H9 (cell line): ENCODE results near the gene ANKIB1. TPM values are rescaled to one million over a fixed set of nuclear protein-coding genes. Genes with fewer than 3 reads are reported as not detected.

Source experiments
- DNase-seq: peaks from one replicate; pipeline ENCODE4 v3.0.0-alpha.2; 2017
- H2AFZ ChIP-seq: one replicate; pipeline ENCODE4 v1.6.1; 2013; ENCODE audit warnings: mild to moderate bottlenecking, low read length, control low read depth, moderate library complexity
- H2AK5ac ChIP-seq: 2 replicates; pipeline ENCODE4 v1.6.1; 2013; ENCODE audit warnings: low read length, control low read depth, mixed read lengths; ENCODE audit not compliant: insufficient read length
- H2BK120ac ChIP-seq: one replicate; pipeline ENCODE4 v1.6.1; 2013; ENCODE audit warnings: low read depth, mild to moderate bottlenecking, low read length, control low read depth, inconsistent platforms; ENCODE audit not compliant: poor library complexity, severe bottlenecking
- H2BK12ac ChIP-seq: 2 replicates; pipeline ENCODE4 v1.6.1; 2013; ENCODE audit warnings: low read length, control low read depth, mixed read lengths, low read depth; ENCODE audit not compliant: insufficient read length
- H2BK15ac ChIP-seq: 2 replicates; pipeline ENCODE4 v1.6.1; 2013; ENCODE audit warnings: low read depth, low read length, control low read depth
- H2BK20ac ChIP-seq: one replicate; pipeline ENCODE4 v1.6.1; 2013; ENCODE audit warnings: low read depth, mild to moderate bottlenecking, low read length, control low read depth, inconsistent platforms; ENCODE audit not compliant: poor library complexity, severe bottlenecking
- H2BK5ac ChIP-seq: 2 replicates; pipeline ENCODE4 v1.6.1; 2013; ENCODE audit warnings: low read length, control low read depth, mixed read lengths; ENCODE audit not compliant: insufficient read length
- H3K14ac ChIP-seq: 2 replicates; pipeline ENCODE4 v1.6.1; 2013; ENCODE audit warnings: low read length, control low read depth; ENCODE audit not compliant: insufficient read depth
- H3K18ac ChIP-seq: 2 replicates; pipeline ENCODE4 v1.6.1; 2013; ENCODE audit warnings: low read depth, mild to moderate bottlenecking, mixed read lengths, low read length, control low read depth; ENCODE audit not compliant: insufficient read length
- H3K23ac ChIP-seq: 2 replicates; pipeline ENCODE4 v1.6.1; 2013; ENCODE audit warnings: low read length, control low read depth, mixed read lengths, low read depth; ENCODE audit not compliant: insufficient read length
- H3K23me2 ChIP-seq: 2 replicates; pipeline ENCODE4 v1.6.1; 2013; ENCODE audit warnings: low read depth, mild to moderate bottlenecking, mixed read lengths, low read length, control low read depth; ENCODE audit not compliant: insufficient read length, poor library complexity, severe bottlenecking
- H3K27ac ChIP-seq: 2 replicates; pipeline ENCODE4 v1.5.1; 2013; ENCODE audit warnings: low read length, control low read depth, mixed read lengths, low read depth; ENCODE audit not compliant: insufficient read length
- H3K27me3 ChIP-seq: 2 replicates; pipeline ENCODE4 v1.6.1; 2013; ENCODE audit warnings: low read length, control low read depth, inconsistent platforms; ENCODE audit not compliant: insufficient read depth
- H3K4ac ChIP-seq: 2 replicates; pipeline ENCODE4 v1.6.1; 2013; ENCODE audit warnings: low read depth, mild to moderate bottlenecking, control low read depth, inconsistent platforms, low read length, moderate library complexity
- H3K4me1 ChIP-seq: 2 replicates; pipeline ENCODE4 v1.6.1; 2013; ENCODE audit warnings: low read length, control low read depth, inconsistent platforms; ENCODE audit not compliant: insufficient read depth
- H3K4me2 ChIP-seq: 2 replicates; pipeline ENCODE4 v1.6.1; 2013; ENCODE audit warnings: low read length, control low read depth, mixed read lengths; ENCODE audit not compliant: insufficient read length, insufficient read depth
- H3K56ac ChIP-seq: 2 replicates; pipeline ENCODE4 v1.6.1; 2013; ENCODE audit warnings: low read depth, mild to moderate bottlenecking, mixed read lengths, low read length, control low read depth; ENCODE audit not compliant: insufficient read length
- H3K79me1 ChIP-seq: 2 replicates; pipeline ENCODE4 v1.6.1; 2013; ENCODE audit warnings: low read depth, mild to moderate bottlenecking, moderate library complexity, low read length, control low read depth, inconsistent platforms; ENCODE audit not compliant: insufficient read depth, poor library complexity, severe bottlenecking
- H3K79me2 ChIP-seq: 2 replicates; pipeline ENCODE4 v1.6.1; 2013; ENCODE audit warnings: low read length, control low read depth, inconsistent platforms; ENCODE audit not compliant: insufficient read depth
- H3K9ac ChIP-seq: 2 replicates; pipeline ENCODE4 v1.6.1; 2013; ENCODE audit warnings: low read length, control low read depth, mixed read lengths; ENCODE audit not compliant: insufficient read length; ENCODE audit errors: extremely low read depth
- H3K9me3 ChIP-seq: one replicate; pipeline ENCODE4 v1.6.1; 2013; ENCODE audit warnings: low read depth, low read length, inconsistent platforms; ENCODE audit not compliant: control insufficient read depth
- H3T11ph ChIP-seq: one replicate; pipeline ENCODE4 v1.6.1; 2013; ENCODE audit warnings: mild to moderate bottlenecking, low read length, control low read depth, inconsistent platforms
- H4K20me1 ChIP-seq: one replicate; pipeline ENCODE4 v1.6.1; 2013; ENCODE audit not compliant: control insufficient read depth, insufficient read length, insufficient read depth
- H4K5ac ChIP-seq: 2 replicates; pipeline ENCODE4 v1.6.1; 2013; ENCODE audit warnings: low read depth, mild to moderate bottlenecking, mixed read lengths, low read length, control low read depth; ENCODE audit not compliant: insufficient read length
- H4K8ac ChIP-seq: replicated peaks from 2 replicates; pipeline ENCODE4 v1.6.1; 2013; ENCODE audit warnings: low read length, control low read depth, mixed read lengths, low read depth; ENCODE audit not compliant: insufficient read length
- H4K91ac ChIP-seq: 2 replicates; pipeline ENCODE4 v1.6.1; 2013; ENCODE audit warnings: low read depth, mild to moderate bottlenecking, moderate library complexity, mixed read lengths, low read length, control low read depth; ENCODE audit not compliant: insufficient read length
- H3K27ac Mint-ChIP-seq, 3 experiments: 2 replicates in 2 of 3; 3 replicates in 1 of 3; pipeline ENCODE4 v1.8.0; 2020 to 2021; ENCODE audit warnings: mixed read lengths in 3 of 3, mild to moderate bottlenecking in 1 of 3, moderate library complexity in 1 of 3
- H3K27me3 Mint-ChIP-seq: 2 replicates; pipeline ENCODE4 v1.8.0; 2021; ENCODE audit warnings: low read depth, mild to moderate bottlenecking, moderate library complexity, mixed read lengths
- H3K36me3 Mint-ChIP-seq, 3 experiments: 2 replicates in 2 of 3; 3 replicates in 1 of 3; pipeline ENCODE4 v1.8.0; 2020 to 2021; ENCODE audit warnings: low read depth in 3 of 3, mixed read lengths in 3 of 3; ENCODE audit not compliant: insufficient read depth in 1 of 3
- H3K4me1 Mint-ChIP-seq, 2 experiments: 2 replicates each; pipeline ENCODE4 v1.8.0; 2020; ENCODE audit warnings: mixed read lengths in 2 of 2
- H3K4me3 Mint-ChIP-seq, 2 experiments: 2 replicates in 1 of 2; 3 replicates in 1 of 2; pipeline ENCODE4 v1.8.0; 2020 to 2021; ENCODE audit warnings: mild to moderate bottlenecking in 2 of 2, mixed read lengths in 2 of 2, moderate library complexity in 1 of 2
- H3K9me3 Mint-ChIP-seq, 2 experiments: 2 replicates in 1 of 2; 3 replicates in 1 of 2; pipeline ENCODE4 v1.8.0; 2020; ENCODE audit warnings: mild to moderate bottlenecking in 2 of 2, mixed read lengths in 2 of 2, moderate library complexity in 1 of 2
- WGBS: extraction: QIAGEN DNeasy Blood & Tissue Kit; methylation state at CpG from one replicate; pipeline ENCODE4 v1.1.7; 2013; ENCODE audit warnings: missing lambda C conversion rate, low lambda C conversion rate, mixed read lengths; ENCODE audit not compliant: insufficient read length; ENCODE audit errors: extremely low coverage; 5-methylcytosine and 5-hydroxymethylcytosine counted together
- total RNA-seq: library from RNA; stranded (reverse); gene quantifications from 2 replicates; pipeline ENCODE4 v1.2.1, GENCODE V29; 2021
- TF ChIP-seq, protein P1 (sequence below): fragments of 200-600 bp; sonication (generic); conservative IDR thresholded peaks from 3 replicates; pipeline ENCODE4 v1.8.0; 2021; ENCODE audit warnings: antibody characterized with exemption, mild to moderate bottlenecking

Gene ANKIB1
- total RNA-seq, 1 experiment from 2014 or later = 42.0 TPM

DNA sequence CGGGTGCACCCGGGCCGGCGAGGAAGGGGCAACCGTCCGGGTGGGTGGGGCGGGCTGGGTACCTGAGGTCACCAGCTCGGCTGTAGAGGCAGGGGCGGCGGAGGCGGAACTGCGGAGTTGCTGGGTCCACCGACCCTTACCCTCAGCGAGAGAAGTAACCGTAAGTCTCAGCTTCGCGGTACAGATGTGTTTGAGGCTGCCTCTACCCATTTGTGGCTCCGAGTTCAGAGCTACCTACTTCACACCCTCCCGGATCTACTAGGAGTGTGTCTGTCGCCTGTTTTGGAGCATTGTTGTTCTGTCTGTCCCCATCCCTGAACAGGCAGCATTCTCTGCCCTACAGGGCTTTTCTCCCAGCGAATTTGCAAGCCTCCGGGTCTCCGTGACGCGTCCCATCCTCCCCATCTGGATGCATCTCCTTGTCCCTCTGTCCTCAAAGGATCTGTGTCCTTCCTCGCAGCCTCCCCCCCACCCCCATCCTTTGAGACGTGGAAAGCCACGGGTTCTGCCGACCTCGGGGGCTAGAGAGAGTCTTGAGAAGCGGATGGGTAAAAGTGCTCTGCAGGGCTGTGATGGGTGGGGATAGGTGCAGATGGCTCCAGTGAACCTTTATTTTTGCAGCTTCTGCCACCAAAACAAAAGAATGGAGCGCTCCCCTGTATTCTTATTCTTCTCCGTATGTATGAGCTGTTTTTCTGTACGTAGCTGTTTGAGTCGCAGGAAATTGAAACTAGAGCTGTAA, 757 bp downstream of the ANKIB1 start:
- H2BK15ac ChIP-seq = no peak overlapping the region
- H3K4me3 Mint-ChIP-seq = peak overlapping the region; percentile 97 to 98

More for the DNA sequence above, 757 bp downstream of the ANKIB1 start:
- Histone ChIP-seq H3K79me1 (peaks cover 8% of the 10 kb centered on the region), H3K18ac (peak overlapping the region; percentile 32), H2AFZ (no peak overlapping the region), H2BK12ac (no peak overlapping the region), H2AK5ac (no peak overlapping the region), H2BK20ac (no peak overlapping the region), H3K23me2 (peaks cover 7% of the 10 kb centered on the region), H3K4ac (no peak overlapping the region), H3K9me3 (no peaks in the 10 kb centered on the region), H4K5ac (no peak overlapping the region), H3K27ac (peak overlapping the region; percentile 5), H3K79me2 (peaks cover 16% of the 10 kb centered on the region; the same call in 1 of the 2 replicates), H2BK120ac (no peak overlapping the region), H3K14ac (no peak overlapping the region; the same call in 1 of the 2 replicates), H3K4me1 (no peaks in the 10 kb centered on the region; the same call in 1 of the 2 replicates), H3T11ph (no peak overlapping the region), H3K23ac (no peak overlapping the region), H2BK5ac (no peak overlapping the region), H4K8ac (no peak overlapping the region), H4K20me1 (no peaks in the 10 kb centered on the region), H4K91ac (no peak overlapping the region), H3K9ac (peak overlapping the region; percentile 63), H3K56ac (no peak overlapping the region), H3K27me3 (no peaks in the 10 kb centered on the region), H3K4me2 (peak overlapping the region; percentile 90)
- TF ChIP-seq, protein P1, sequence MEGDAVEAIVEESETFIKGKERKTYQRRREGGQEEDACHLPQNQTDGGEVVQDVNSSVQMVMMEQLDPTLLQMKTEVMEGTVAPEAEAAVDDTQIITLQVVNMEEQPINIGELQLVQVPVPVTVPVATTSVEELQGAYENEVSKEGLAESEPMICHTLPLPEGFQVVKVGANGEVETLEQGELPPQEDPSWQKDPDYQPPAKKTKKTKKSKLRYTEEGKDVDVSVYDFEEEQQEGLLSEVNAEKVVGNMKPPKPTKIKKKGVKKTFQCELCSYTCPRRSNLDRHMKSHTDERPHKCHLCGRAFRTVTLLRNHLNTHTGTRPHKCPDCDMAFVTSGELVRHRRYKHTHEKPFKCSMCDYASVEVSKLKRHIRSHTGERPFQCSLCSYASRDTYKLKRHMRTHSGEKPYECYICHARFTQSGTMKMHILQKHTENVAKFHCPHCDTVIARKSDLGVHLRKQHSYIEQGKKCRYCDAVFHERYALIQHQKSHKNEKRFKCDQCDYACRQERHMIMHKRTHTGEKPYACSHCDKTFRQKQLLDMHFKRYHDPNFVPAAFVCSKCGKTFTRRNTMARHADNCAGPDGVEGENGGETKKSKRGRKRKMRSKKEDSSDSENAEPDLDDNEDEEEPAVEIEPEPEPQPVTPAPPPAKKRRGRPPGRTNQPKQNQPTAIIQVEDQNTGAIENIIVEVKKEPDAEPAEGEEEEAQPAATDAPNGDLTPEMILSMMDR = no peak
- Mint-ChIP-seq H3K27me3 (no peaks in the 10 kb centered on the region), H3K36me3 (peaks cover 0 to 2% (median 0%) of the 10 kb centered on the region in 3 experiments; a peak in 3 of 7 replicates), H3K9me3 (no peaks in the 10 kb centered on the region; a peak in 1 of 5 replicates), H3K4me1 (peaks cover 26 to 33% of the 10 kb centered on the region in 2 experiments), H3K27ac (peak overlapping the region; percentile 92 to 95 (median 94))
- no CpG with 5 or more reads among the region's 35 CpGs for WGBS
- peak; percentile 73 for DNase-seq
